IMR-90 (cell line): ENCODE measurements around the gene LHX5. TPM values are rescaled to one million over a fixed set of nuclear protein-coding genes. Genes with fewer than 3 reads are reported as not detected.

Experiments
- ATAC-seq: fragments of 200-7000 bp; cut with Tn5 transposase; 2 replicates; pipeline ENCODE4 v1.9.1; 2020; ENCODE audit warnings: low read depth, mild to moderate bottlenecking, moderate library complexity
- BruUV-seq: library from RNA; stranded (reverse); fragments of 400-500 nt; replicated peaks from 2 replicates; lab custom pipeline; 2021; lab: Mats Ljungman, UMichigan
- CTCF ChIA-PET: fragments of 300-600 bp; formaldehyde crosslinking; extraction: SDS; loops from one replicate; lab custom pipeline; 2021; ENCODE audit warnings: antibody characterized with exemption; lab: Yijun Ruan, JAX
- POLR2A ChIA-PET: fragments of 300-600 bp; sonication (Branson Sonifier 250); formaldehyde crosslinking; loops from one replicate; lab custom pipeline; 2022; ENCODE audit warnings: antibody characterized with exemption; ENCODE audit not compliant: unreplicated experiment; lab: Charles Lee
- DNase-seq: peaks from one replicate; pipeline ENCODE4 v3.0.0; 2013
- H2AFZ ChIP-seq: replicated peaks from 2 replicates; pipeline ENCODE3; 2013; ENCODE audit warnings: low read length, mild to moderate bottlenecking; ENCODE audit not compliant: poor library complexity
- H2AK5ac ChIP-seq: 2 replicates; pipeline ENCODE4 v1.6.1; 2013; ENCODE audit warnings: low read depth, low read length, inconsistent platforms
- H2AK9ac ChIP-seq: replicated peaks from 2 replicates; pipeline ENCODE3; 2013; ENCODE audit warnings: mild to moderate bottlenecking, low read depth, low read length, moderate library complexity; ENCODE audit not compliant: poor library complexity
- H2BK120ac ChIP-seq: 2 replicates; pipeline ENCODE4 v1.6.1; 2013; ENCODE audit warnings: low read depth, low read length, inconsistent platforms
- H2BK15ac ChIP-seq: 3 replicates; pipeline ENCODE4 v1.6.1; 2013; ENCODE audit warnings: low read depth, low read length, inconsistent platforms
- H2BK20ac ChIP-seq: 2 replicates; pipeline ENCODE4 v1.6.1; 2013; ENCODE audit warnings: low read depth, mild to moderate bottlenecking, inconsistent platforms, low read length, moderate library complexity
- H2BK5ac ChIP-seq: 2 replicates; pipeline ENCODE4 v1.6.1; 2013; ENCODE audit warnings: mild to moderate bottlenecking, low read depth, low read length, inconsistent platforms; ENCODE audit not compliant: poor library complexity, severe bottlenecking
- H3K14ac ChIP-seq: replicated peaks from 2 replicates; pipeline ENCODE4 v1.6.1; 2013; ENCODE audit warnings: low read depth, low read length, inconsistent platforms
- H3K18ac ChIP-seq: 2 replicates; pipeline ENCODE4 v1.6.1; 2013; ENCODE audit warnings: low read depth, low read length, control low read depth
- H3K23ac ChIP-seq: 2 replicates; pipeline ENCODE4 v1.6.1; 2013; ENCODE audit warnings: low read depth, low read length, inconsistent platforms
- H3K27ac ChIP-seq: 2 replicates; pipeline ENCODE4 v1.5.1; 2013; ENCODE audit warnings: mild to moderate bottlenecking, control low read depth, low read length; ENCODE audit not compliant: insufficient read depth
- H3K27me3 ChIP-seq: 2 replicates; pipeline ENCODE4 v1.6.1; 2013; ENCODE audit warnings: low read length; ENCODE audit not compliant: control insufficient read depth, insufficient read depth
- H3K36me3 ChIP-seq: 2 replicates; pipeline ENCODE4 v1.6.1; 2013; ENCODE audit warnings: low read length, mixed read lengths; ENCODE audit not compliant: control insufficient read depth, insufficient read depth
- H3K4ac ChIP-seq: 2 replicates; pipeline ENCODE4 v1.6.1; 2013; ENCODE audit warnings: low read depth, low read length, inconsistent platforms
- H3K4me1 ChIP-seq: 2 replicates; pipeline ENCODE4 v1.6.1; 2013; ENCODE audit warnings: low read length, mixed read lengths; ENCODE audit not compliant: control insufficient read depth, insufficient read depth
- H3K4me2 ChIP-seq: 2 replicates; pipeline ENCODE4 v1.6.1; 2013; ENCODE audit warnings: low read depth, mild to moderate bottlenecking, control low read depth, low read length, moderate library complexity
- H3K4me3 ChIP-seq: 2 replicates; pipeline ENCODE4 v1.5.1; 2013; ENCODE audit warnings: low read depth, mild to moderate bottlenecking, control low read depth, low read length, moderate library complexity; ENCODE audit not compliant: insufficient read depth
- H3K56ac ChIP-seq: 2 replicates; pipeline ENCODE4 v1.6.1; 2013; ENCODE audit warnings: low read length, inconsistent platforms; ENCODE audit not compliant: insufficient read depth; ENCODE audit errors: extremely low read depth
- H3K79me1 ChIP-seq, 2 experiments: 2 replicates each; pipeline ENCODE4 v1.6.1; 2013; ENCODE audit warnings: low read length in 2 of 2, inconsistent platforms in 1 of 2, low read depth in 1 of 2
- H3K9ac ChIP-seq: 2 replicates; pipeline ENCODE4 v1.6.1; 2013; ENCODE audit warnings: low read depth, low read length, control low read depth
- H3K9me1 ChIP-seq: 2 replicates; pipeline ENCODE4 v1.6.1; 2013; ENCODE audit warnings: low read length, inconsistent platforms; ENCODE audit not compliant: insufficient read depth
- H3K9me3 ChIP-seq: 2 replicates; pipeline ENCODE4 v1.6.1; 2013; ENCODE audit warnings: low read length; ENCODE audit not compliant: control insufficient read depth, insufficient read depth
- H4K20me1 ChIP-seq: 2 replicates; pipeline ENCODE4 v1.6.1; 2013; ENCODE audit warnings: low read length, inconsistent platforms; ENCODE audit not compliant: insufficient read depth
- H4K5ac ChIP-seq: 2 replicates; pipeline ENCODE4 v1.6.1; 2013; ENCODE audit warnings: mild to moderate bottlenecking, low read depth, low read length, control low read depth
- H4K8ac ChIP-seq, 2 experiments: 2 replicates each; pipeline ENCODE4 v1.6.1; 2013; ENCODE audit warnings: low read depth in 2 of 2, low read length in 2 of 2, control low read depth in 1 of 2, inconsistent platforms in 1 of 2
- H4K91ac ChIP-seq: 2 replicates; pipeline ENCODE4 v1.6.1; 2013; ENCODE audit warnings: low read depth, low read length, inconsistent platforms; ENCODE audit not compliant: insufficient read depth
- BHLHE40 ChIP-seq: fragments of 150-350 bp; IDR thresholded peaks from 2 replicates; pipeline ENCODE4 v1.6.1; 2016; ENCODE audit warnings: mild to moderate bottlenecking, low read depth, low read length
- CHD1 ChIP-seq: IDR thresholded peaks from 2 replicates; pipeline ENCODE4 v1.6.1; 2012; ENCODE audit warnings: low read depth, low read length, improper control_type of control experiment
- CTCF ChIP-seq: conservative IDR thresholded peaks from 2 replicates; pipeline ENCODE4 v1.5.1; 2012; ENCODE audit warnings: mild to moderate bottlenecking, low read depth, low read length, improper control_type of control experiment
- MAFK ChIP-seq: IDR thresholded peaks from 2 replicates; pipeline ENCODE4 v1.6.1; 2012; ENCODE audit warnings: low read depth, low read length, improper control_type of control experiment
- MXI1 ChIP-seq: IDR thresholded peaks from 2 replicates; pipeline ENCODE4 v1.6.1; 2012; ENCODE audit warnings: low read depth, mild to moderate bottlenecking, low read length, moderate library complexity, borderline replicate concordance
- NFE2L2 ChIP-seq: fragments of 150-350 bp; IDR thresholded peaks from 2 replicates; pipeline ENCODE4 v1.6.1; 2016; ENCODE audit warnings: low read depth, mild to moderate bottlenecking, low read length
- RAD21 ChIP-seq: IDR thresholded peaks from 2 replicates; pipeline ENCODE4 v1.6.1; 2012; ENCODE audit warnings: low read length, improper control_type of control experiment
- WGBS, 2 experiments: methylation state at CpG; one replicate each; pipeline versions ENCODE4 v1.1.5 to v1.1.7; 2013; ENCODE audit warnings: missing lambda C conversion rate in 2 of 2; ENCODE audit not compliant: insufficient read length in 1 of 2; ENCODE audit errors: extremely low coverage in 2 of 2; 5-methylcytosine and 5-hydroxymethylcytosine counted together
- dilution Hi-C: fragments of 300-500 bp; cut with HindIII; formaldehyde crosslinking; loops from one replicate; pipeline ENCODE4 v1.14.3; 2018; ENCODE audit warnings: low sequenced_read_pairs; ENCODE audit not compliant: unreplicated experiment
- in situ Hi-C: fragments of 300-500 bp; cut with MboI; formaldehyde crosslinking; loops from 3 replicates; pipeline ENCODE4 v1.14.3; 2019; ENCODE audit warnings: low sequenced_read_pairs, inconsistent platforms, mixed read lengths
- intact Hi-C: fragments of 100-400 bp; cut with micrococcal nuclease; formaldehyde crosslinking; loops from 2 replicates; pipeline ENCODE4 v1.10.0; 2022
- polyA plus RNA-seq, 3 experiments: library from polyadenylated mRNA; depleted of rRNA; stranded (reverse); fragments of >200 nt; gene quantifications; 2 replicates each; pipeline ENCODE4 v1.2.3, GENCODE V29; 2012; ENCODE audit warnings: low replicate concordance in 1 of 3
- total RNA-seq: library from RNA; depleted of rRNA; stranded (reverse); fragments of >200 nt; gene quantifications from 2 replicates; pipeline ENCODE4 v1.2.3, GENCODE V29; 2012
- TF ChIP-seq, protein P1 (sequence below): fragments of 150-350 bp; IDR thresholded peaks from 2 replicates; pipeline ENCODE4 v1.6.1; 2017; ENCODE audit warnings: mild to moderate bottlenecking, antibody characterized with exemption, low read length, low read depth

LHX5 gene
- total and polyA plus RNA-seq, 2 of the 4 experiments (the other 2 are of a cell fraction), result not detected

DNA sequence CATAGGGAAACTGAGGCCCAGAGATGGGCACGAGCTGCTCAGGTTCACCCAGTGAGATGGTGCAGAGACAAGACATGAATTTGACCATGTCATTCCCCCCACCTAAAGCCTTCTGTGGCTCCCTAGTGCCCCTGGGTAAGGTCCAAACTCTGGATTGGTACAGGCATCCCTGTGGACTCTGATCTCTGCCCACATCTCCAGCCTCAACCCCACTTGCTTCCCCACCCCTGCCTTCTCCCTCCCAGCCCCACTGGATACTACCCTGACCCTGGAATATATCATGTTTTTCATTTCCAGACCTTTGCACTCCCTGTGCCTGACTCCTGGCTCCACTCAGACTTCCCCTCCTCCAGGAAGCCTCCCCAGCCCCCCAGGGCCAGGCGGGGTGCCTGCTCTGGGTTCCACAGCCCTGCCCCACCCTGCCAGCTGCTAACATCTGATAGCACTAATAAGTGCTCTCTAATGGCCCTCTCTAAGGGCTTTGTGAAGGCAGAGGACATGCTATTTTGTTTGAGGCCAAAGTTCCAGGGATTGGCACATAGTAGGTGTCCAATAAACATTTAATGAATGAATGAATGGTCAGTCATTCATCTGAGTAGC lies 50.6 kb downstream of the LHX5 start:
- no peak overlapping the region for H3K56ac ChIP-seq
- H3K14ac ChIP-seq, result no peak overlapping the region
- dilution Hi-C loops (no loop called here), intact Hi-C loops (no loop called here), in situ Hi-C loops (no loop called here)
- peaks cover 0 to 8% of the 10 kb centered on the region in 2 experiments; a peak in 2 of 4 replicates for H3K79me1 ChIP-seq
- ATAC-seq (no peak), DNase-seq (no peak)
- no peak overlapping the region for H2AK9ac ChIP-seq
- no peak overlapping the region for H4K5ac ChIP-seq
- ChIA-PET POLR2A (no interaction called here), CTCF (no interaction called here)
- no peak overlapping the region for H3K4ac ChIP-seq
- H3K4me3 ChIP-seq, result no peak overlapping the region
- H2BK15ac ChIP-seq, result no peak overlapping the region
- H3K9me3 ChIP-seq, result no peaks in the 10 kb centered on the region
- no peak for TF ChIP-seq MAFK
- TF ChIP-seq RAD21, result no peak
- TF ChIP-seq BHLHE40, result no peak
- TF ChIP-seq NFE2L2, result no peak
- TF ChIP-seq, protein P1, sequence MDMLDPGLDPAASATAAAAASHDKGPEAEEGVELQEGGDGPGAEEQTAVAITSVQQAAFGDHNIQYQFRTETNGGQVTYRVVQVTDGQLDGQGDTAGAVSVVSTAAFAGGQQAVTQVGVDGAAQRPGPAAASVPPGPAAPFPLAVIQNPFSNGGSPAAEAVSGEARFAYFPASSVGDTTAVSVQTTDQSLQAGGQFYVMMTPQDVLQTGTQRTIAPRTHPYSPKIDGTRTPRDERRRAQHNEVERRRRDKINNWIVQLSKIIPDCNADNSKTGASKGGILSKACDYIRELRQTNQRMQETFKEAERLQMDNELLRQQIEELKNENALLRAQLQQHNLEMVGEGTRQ, result no peak
- TF ChIP-seq CHD1, result no peak
- TF ChIP-seq MXI1, result no peak
- TF ChIP-seq CTCF, result no peak
- no peaks in the 10 kb centered on the region for H4K20me1 ChIP-seq
- H3K9me1 ChIP-seq, result no peaks in the 10 kb centered on the region
- no peak overlapping the region for H4K8ac ChIP-seq
- no peaks in the 10 kb centered on the region for H3K36me3 ChIP-seq
- no peak overlapping the region for H2AFZ ChIP-seq
- no TSS peak for BruUV-seq
- H2AK5ac ChIP-seq, result no peak overlapping the region
- no peak overlapping the region for H4K91ac ChIP-seq
- WGBS, 2 experiments, result no CpG with 5 or more reads among the region's 2 CpGs
- no peak overlapping the region for H3K23ac ChIP-seq
- no peak overlapping the region for H3K18ac ChIP-seq
- H3K4me1 ChIP-seq, result peaks cover 2% of the 10 kb centered on the region; the same call in 1 of the 2 replicates
- H2BK120ac ChIP-seq, result no peak overlapping the region
- H2BK5ac ChIP-seq, result no peak overlapping the region
- no peak overlapping the region for H2BK20ac ChIP-seq
- H3K27ac ChIP-seq, result no peak overlapping the region
- H3K9ac ChIP-seq, result no peak overlapping the region
- H3K27me3 ChIP-seq, result no peaks in the 10 kb centered on the region; the same call in 1 of the 2 replicates
- H3K4me2 ChIP-seq, result no peak overlapping the region
